ENCODE measurements around the gene RPL10L. TPM values are rescaled to one million over a fixed set of nuclear protein-coding genes. Genes with fewer than 3 reads are reported as not detected.

Gene RPL10L
- total and polyA plus RNA-seq, 2 of the 8 experiments (the other 6 are each of a cell fraction or from before 2014, with no cell fraction given) = not detected

DNA sequence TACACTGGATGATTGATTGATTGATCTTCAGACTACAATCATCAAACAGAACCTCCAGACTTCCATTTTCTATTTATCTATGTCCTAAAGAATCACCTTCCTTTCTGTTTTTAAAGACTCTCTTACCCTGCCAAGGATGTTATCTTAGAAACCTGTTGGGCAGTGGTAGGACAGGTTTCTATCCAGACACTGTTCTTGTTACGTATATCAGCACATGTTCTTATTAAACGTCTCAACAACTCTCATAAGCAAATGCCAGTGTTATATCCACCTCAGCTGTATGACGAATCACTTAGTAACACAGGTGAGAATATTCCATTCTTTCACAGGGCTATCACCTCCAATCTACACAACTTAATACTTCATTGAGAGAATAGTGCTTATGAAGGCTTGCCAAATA lies 40.2 kb upstream of the RPL10L start:
- H3K4me2 ChIP-seq (ENCODE audit: insufficient read depth in 1 of 2, low read depth in 2 of 2, low read length in 2 of 2) = no peak overlapping the region
- 99% methylated on average over 3 of the region's 3 CpGs; no CpG with 5 or more reads in 1 of the 2 experiments for WGBS, 2 experiments (ENCODE audit: extremely low coverage in 1 of 2, insufficient coverage in 1 of 2, insufficient read length in 1 of 2, insufficient replicate concordance in 2 of 2, low coverage in 1 of 2, low lambda C conversion rate in 2 of 2, missing lambda C conversion rate in 1 of 2)
- CTCF ChIA-PET (ENCODE audit: partially characterized antibody) = no interaction called here
- H3K9me3 ChIP-seq (ENCODE audit: insufficient read depth in 2 of 2, low read depth in 1 of 2, low read length in 1 of 2) = no peaks in the 10 kb centered on the region; a peak in 1 of 4 replicates
- H3K79me2 ChIP-seq (ENCODE audit: control insufficient read depth in 1 of 2, insufficient read depth in 2 of 2, low read length in 2 of 2) = no peaks in the 10 kb centered on the region
- H3K79me1 ChIP-seq (ENCODE audit: low read depth, low read length) = no peaks in the 10 kb centered on the region
- H3K23ac ChIP-seq (ENCODE audit: insufficient read length) = no peak overlapping the region
- no peak overlapping the region for H2BK5ac ChIP-seq (ENCODE audit: low read depth, low read length)
- no peak overlapping the region for H2AFZ ChIP-seq (ENCODE audit: low read length)
- no peak overlapping the region for H3K56ac ChIP-seq (replicated peaks; ENCODE audit: insufficient read length, low read depth, low read length)
- no peaks in the 10 kb centered on the region for H3K36me3 ChIP-seq (ENCODE audit: control insufficient read depth in 2 of 4, insufficient read depth in 4 of 4, low read length in 3 of 4)
- DNase-seq (ENCODE audit: low read depth in 1 of 2, low spot score in 2 of 2) = no peak
- H2BK15ac ChIP-seq (ENCODE audit: low read length) = no peak overlapping the region
- H4K5ac ChIP-seq (ENCODE audit: insufficient read length, low read depth, low read length) = no peak overlapping the region
- H3K27ac ChIP-seq (ENCODE audit: low read depth, low read length) = no peak overlapping the region
- no peak overlapping the region for H3K18ac ChIP-seq (ENCODE audit: extremely low read depth, low read length)
- no peak overlapping the region for H2AK5ac ChIP-seq (ENCODE audit: low read depth, low read length)
- no peak overlapping the region for H2BK12ac ChIP-seq (ENCODE audit: low read depth, low read length)
- H2BK120ac ChIP-seq (replicated peaks; ENCODE audit: low read depth, low read length) = no peak overlapping the region
- no peak overlapping the region for H4K91ac ChIP-seq (replicated peaks; ENCODE audit: insufficient read length, low read length)
- no peak overlapping the region for H3K14ac ChIP-seq (ENCODE audit: insufficient read length)
- no peak overlapping the region for H3K4me3 ChIP-seq (ENCODE audit: extremely low read depth in 1 of 4, insufficient read depth in 2 of 4, low read depth in 3 of 4, low read length in 4 of 4)
- H3K4ac ChIP-seq (replicated peaks; ENCODE audit: insufficient read length, low read depth, low read length) = peak overlapping the region; percentile 57
- H2BK20ac ChIP-seq (ENCODE audit: low read length) = no peak overlapping the region
- no peaks in the 10 kb centered on the region for H4K20me1 ChIP-seq (replicated peaks in 1 of 2; ENCODE audit: control insufficient read depth in 1 of 2, insufficient read depth in 2 of 2, low read length in 2 of 2)
- no peaks in the 10 kb centered on the region for H3K23me2 ChIP-seq (ENCODE audit: low read depth, low read length)
- POLR2A ChIA-PET (ENCODE audit: partially characterized antibody) = no interaction called here
- FAIRE-seq = no peak
- no peak overlapping the region for H3K9ac ChIP-seq (replicated peaks in 1 of 4; ENCODE audit: extremely low read depth in 1 of 4, low read depth in 3 of 4, low read length in 3 of 4)
- H3K27me3 ChIP-seq (replicated peaks in 1 of 4; ENCODE audit: control insufficient read depth in 3 of 4, extremely low read depth in 1 of 4, insufficient read depth in 3 of 4, low read length in 3 of 4) = no peaks in the 10 kb centered on the region
- no peak overlapping the region for H4K8ac ChIP-seq (ENCODE audit: extremely low read depth, insufficient read depth, low read length)
- H3K4me1 ChIP-seq (replicated peaks in 1 of 4; ENCODE audit: control insufficient read depth in 3 of 4, insufficient read depth in 4 of 4, low read length in 3 of 4) = no peaks in the 10 kb centered on the region
- TF ChIP-seq SUZ12 (IDR thresholded peaks at IDR 0.05; ENCODE audit: low read length) = no peak
- no peak for TF ChIP-seq RNF2 (IDR thresholded peaks at IDR 0.05; ENCODE audit: borderline replicate concordance, low read depth, low read length, missing control alignments, poor library complexity, severe bottlenecking)
- TF ChIP-seq SIX5 (IDR thresholded peaks at IDR 0.05; ENCODE audit: low read depth, low read length) = no peak
- no peak for TF ChIP-seq ZNF274 (IDR thresholded peaks at IDR 0.05; ENCODE audit: borderline replicate concordance, extremely low read depth, low read length)
- TF ChIP-seq RFX5 (IDR thresholded peaks at IDR 0.05; ENCODE audit: borderline replicate concordance, low read depth, low read length) = no peak
- TF ChIP-seq FOSL1 (IDR thresholded peaks at IDR 0.05; ENCODE audit: insufficient read depth, low read depth, low read length) = no peak

All from H1 (cell line).